NCI-H128 (cell line): ENCODE results near the gene WHRN.

Source experiments
- DNase-seq: peaks from one replicate; lab custom pipeline; 2025; ENCODE audit not compliant: unreplicated experiment; lab: John Stamatoyannopoulos, UW

The WHRN gene

DNA sequence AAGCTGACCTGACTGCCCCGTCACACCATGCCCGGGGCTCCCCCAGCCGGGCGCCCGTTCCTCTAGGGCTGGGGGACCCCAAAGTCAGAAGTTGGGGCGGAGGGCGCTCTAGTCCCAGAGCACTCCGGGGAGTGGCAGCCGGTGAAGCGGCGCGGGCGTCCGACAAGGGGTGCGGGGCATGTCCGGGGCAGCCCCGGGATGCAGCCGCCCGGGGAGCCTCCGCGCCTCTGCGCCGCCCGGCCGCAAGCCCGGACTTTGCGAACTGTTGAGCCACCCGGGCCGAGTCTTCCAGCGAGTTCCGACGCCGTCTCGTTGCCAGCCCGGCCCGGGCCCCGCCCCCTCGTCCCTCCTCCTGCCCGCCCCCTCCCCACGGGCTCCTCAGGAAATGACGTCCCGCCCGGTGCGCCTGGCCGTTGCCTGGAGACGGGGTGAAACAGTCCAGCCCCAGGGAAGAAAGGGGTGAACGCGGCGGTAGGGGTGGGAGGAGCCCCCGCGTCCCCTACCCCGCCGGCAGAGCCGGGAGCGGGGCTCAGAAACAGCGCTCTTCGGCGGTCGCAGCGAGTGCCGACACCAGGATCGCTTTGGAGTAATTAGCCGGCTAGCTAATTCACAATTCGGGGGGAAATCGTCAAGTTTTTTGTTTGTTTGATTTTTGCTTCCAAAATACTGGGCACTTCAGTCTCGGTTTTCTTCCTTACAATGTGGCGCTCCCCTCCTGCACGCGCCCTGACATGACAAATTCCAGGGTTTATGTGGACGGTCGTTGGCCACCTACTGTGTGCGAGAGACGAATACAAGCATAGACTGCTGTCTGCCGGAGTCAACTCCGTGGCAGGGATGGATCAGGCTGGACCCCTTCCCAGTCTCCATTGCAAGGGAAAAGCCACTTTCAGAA is at the start of gene WHRN:
Gene WHRN (minus strand): TSS at position 287 of the 895 bp plus-strand sequence. CDS start 672 bp downstream, outside the sequence.
- peak; percentile 90 for DNase-seq

DNA sequence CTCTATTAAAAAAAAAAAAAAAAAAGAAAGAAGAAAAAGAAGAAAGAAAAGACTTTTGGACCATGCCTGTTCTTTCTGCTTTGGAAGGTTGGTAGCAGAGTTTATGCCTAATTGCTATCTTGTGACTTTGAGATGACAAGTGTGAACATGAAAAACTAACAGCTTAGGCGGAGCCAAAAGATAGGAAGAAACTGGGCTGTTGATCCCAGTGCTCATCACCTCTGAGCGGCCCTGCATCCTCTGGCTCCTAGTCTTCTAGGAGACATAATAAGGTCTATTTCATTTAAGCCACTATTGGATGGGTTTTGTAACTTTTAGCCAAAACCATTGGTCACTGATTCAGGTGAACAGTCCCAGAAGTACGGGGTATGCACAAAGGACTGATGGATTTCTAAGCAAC is 47.9 kb upstream of the WHRN start:
- no peak for DNase-seq

DNA sequence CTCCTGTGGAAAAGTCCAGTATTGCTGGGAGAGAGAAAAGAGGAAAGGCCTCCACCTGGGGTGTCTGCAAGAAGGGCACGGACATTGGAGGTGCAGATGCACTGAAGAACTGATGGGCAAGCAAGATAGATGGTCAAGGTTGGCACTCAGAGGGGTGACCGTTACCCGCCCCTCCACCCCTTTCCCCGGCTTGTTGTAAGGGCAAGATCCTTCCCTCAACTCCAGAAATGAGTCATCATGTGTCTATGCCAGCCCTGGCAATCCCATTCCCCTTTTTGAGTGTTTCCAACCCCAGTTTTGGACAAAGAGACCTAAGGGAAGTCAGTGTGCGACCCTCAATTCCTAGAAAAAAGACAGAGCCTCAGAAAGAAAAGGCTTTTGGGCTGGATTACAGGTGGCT is 47.4 kb upstream of the WHRN start:
- no peak for DNase-seq

- DNase-seq = no peak
Measured at GRCh38 chr9:114551750-114552685, 46.7 kb upstream of the WHRN start.

DNA sequence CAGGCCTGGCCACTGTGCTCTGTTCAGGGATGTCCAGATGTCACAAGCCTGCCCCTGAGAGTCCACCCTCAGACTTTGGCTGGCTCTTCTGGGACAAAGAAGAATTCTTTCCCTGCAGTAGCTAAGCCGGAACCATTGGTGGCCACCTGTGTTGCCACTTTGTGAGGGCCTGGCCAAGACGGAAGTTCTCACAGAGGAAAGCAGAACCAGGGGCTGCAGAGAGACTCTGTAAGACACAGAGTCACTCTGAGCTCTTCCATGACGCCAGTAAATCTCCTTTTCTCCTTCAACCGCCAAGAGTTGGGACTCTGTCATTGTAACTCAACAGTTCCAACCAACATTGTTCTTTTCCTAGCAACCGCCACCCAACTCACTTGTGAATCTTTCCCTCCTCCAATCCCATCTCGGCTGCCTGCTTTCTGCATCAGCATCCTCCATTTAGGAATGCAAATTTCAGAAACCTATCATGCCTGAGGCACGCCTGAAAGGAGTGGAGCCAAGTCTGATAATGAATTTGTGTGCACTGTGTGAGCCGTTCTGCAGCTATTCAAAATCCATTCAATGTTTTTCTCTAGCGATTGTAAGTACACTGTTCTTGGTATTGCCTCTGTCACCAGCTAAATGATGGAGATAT is 44.5 kb upstream of the WHRN start:
- DNase-seq = no peak

GRCh38 chr9:114546851-114547250 is 41.6 kb upstream of the WHRN start:
- no peak for DNase-seq

DNA sequence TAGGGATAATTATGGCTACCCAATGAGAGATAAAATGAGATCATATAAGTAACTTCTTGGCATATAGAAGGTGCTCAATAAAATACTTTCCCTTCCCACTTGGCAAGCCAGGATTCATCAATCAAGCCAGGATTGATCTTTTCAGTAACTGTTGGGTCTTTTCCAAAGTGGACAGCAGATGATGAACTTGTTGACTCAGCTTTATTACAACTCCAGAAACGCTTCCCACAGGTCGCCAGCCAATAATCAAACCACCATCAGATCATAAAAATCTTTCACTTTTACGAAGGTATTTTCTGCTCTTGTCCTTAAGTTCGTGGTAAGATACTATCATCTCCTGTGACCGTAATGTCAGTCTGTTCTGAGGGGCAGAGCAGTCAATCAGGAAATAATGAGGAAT is 39.8 kb upstream of the WHRN start:
- DNase-seq = no peak

GRCh38 chr9:114539701-114540380 is 34.6 kb upstream of the WHRN start:
- DNase-seq = no peak

GRCh38 chr9:114538241-114538640 is 33.0 kb upstream of the WHRN start:
- no peak for DNase-seq

GRCh38 chr9:114532561-114533237 is 27.4 kb upstream of the WHRN start:
- no peak for DNase-seq

DNA sequence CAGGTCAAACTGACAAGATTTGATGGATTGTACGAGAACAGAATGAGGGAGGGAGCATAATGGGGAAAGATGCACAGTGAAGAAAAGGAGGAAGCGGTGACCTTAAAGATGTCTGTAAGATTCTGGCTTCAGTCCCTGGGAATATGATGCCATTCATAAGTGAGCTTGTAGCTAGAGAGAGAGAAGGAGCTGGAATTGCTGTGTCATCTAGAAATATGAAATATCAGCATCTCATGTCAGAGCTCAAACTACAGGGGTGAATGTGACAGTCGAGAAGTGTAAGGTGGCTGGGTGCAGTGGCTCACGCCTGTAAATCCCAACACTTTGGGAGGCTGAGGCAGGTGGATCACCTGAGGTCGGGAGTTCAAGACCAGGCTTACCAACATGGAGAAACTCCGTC is 24.0 kb upstream of the WHRN start:
- no peak for DNase-seq

GRCh38 chr9:114526807-114527206 is 21.5 kb upstream of the WHRN start:
- DNase-seq = no peak

DNA sequence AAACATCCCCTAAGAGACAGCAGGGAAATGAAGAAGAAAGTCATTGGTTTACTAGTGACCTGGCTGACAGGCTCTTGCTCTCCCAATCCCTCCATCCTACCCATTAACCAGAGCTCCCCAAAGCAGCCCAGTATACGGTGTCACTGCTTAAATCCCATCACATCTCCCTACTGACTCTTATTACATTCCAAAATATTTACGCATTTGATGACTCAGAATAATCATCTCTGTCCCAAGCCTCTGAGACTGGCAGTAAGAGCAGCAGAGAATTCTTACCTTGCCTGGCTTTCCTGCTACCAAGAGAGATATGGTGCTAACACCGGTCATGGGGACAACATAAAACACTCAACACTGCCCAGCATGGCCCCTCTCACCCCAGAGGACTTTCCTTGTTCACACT is 20.2 kb upstream of the WHRN start:
- no peak for DNase-seq

- no peak for DNase-seq
Measured at GRCh38 chr9:114524247-114524681, 19.0 kb upstream of the WHRN start.

- DNase-seq = no peak
Measured at GRCh38 chr9:114522847-114523246, 17.6 kb upstream of the WHRN start.

GRCh38 chr9:114522286-114522685 is 17.0 kb upstream of the WHRN start:
- no peak for DNase-seq

GRCh38 chr9:114521846-114522245 is 16.6 kb upstream of the WHRN start:
- no peak for DNase-seq

DNA sequence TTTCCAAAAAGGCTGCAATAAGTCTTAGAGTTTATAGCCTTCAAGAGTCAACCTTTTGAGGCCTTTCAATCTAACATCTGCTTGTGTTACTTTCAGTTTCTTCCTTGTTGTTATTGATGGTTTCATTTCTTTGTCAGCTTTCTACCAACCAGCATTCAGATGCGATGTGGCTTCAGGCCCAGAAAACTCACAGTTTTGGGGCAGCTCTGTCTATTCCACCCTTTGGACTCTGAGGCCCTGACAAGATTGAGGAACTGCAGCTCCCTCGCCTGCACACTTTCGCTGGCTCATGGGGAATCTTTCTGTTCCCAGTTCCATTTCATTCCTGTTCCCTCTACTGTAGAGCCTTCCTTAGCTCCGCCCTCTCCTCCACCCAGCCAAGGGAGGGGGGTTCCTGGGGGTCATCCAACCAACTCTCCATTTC is 13.3 kb upstream of the WHRN start:
- DNase-seq = no peak

GRCh38 chr9:114518120-114518519 is 12.8 kb upstream of the WHRN start:
- DNase-seq = no peak

DNA sequence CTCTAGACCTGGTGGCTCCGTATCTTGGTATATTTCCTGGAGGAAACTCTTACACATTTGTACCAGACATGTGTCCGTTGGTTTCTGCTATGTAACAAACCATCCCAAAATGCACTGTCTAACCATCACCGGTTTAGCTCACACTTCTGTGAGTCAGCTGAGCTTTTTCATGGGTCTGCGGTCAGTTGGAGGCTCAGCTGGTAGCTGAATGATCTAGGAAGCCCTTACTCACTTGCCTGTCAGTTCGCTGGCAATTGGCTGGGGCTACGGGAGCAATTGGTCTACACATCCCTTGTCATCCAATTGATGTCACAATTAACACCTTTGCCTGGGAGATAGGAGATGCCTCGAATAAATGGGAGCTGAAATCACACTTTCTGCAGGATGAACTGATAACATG is 11.6 kb upstream of the WHRN start:
- DNase-seq = no peak
